NB4 (cell line): ENCODE results near the gene ATXN1.
A peak's percentile ranks its signal among the peaks of the same experiment; 100 is the strongest.

Experiments used
- DNase-seq: peaks from one replicate; pipeline ENCODE4 v3.0.0; 2010; ENCODE audit warnings: low read depth
- H3K4me3 ChIP-seq: one replicate; pipeline ENCODE4 v1.5.1; 2011; ENCODE audit warnings: mild to moderate bottlenecking, low read depth, low read length, moderate library complexity
- MYC ChIP-seq: IDR thresholded peaks from 2 replicates; pipeline ENCODE4 v1.6.1; 2011; ENCODE audit warnings: low read depth, low read length
- POLR2A ChIP-seq: IDR thresholded peaks from 2 replicates; pipeline ENCODE4 v1.6.1; 2011; ENCODE audit warnings: mild to moderate bottlenecking; ENCODE audit not compliant: insufficient read length; ENCODE audit errors: extremely low read depth
- TF ChIP-seq, protein P1 (sequence below): IDR thresholded peaks from one replicate; pipeline ENCODE4 v1.5.1; 2012; ENCODE audit warnings: low read depth, low read length
- TF ChIP-seq, protein P2 (sequence below): IDR thresholded peaks from 2 replicates; pipeline ENCODE4 v1.6.1; 2011; ENCODE audit warnings: low read depth, low read length

Gene ATXN1

DNA sequence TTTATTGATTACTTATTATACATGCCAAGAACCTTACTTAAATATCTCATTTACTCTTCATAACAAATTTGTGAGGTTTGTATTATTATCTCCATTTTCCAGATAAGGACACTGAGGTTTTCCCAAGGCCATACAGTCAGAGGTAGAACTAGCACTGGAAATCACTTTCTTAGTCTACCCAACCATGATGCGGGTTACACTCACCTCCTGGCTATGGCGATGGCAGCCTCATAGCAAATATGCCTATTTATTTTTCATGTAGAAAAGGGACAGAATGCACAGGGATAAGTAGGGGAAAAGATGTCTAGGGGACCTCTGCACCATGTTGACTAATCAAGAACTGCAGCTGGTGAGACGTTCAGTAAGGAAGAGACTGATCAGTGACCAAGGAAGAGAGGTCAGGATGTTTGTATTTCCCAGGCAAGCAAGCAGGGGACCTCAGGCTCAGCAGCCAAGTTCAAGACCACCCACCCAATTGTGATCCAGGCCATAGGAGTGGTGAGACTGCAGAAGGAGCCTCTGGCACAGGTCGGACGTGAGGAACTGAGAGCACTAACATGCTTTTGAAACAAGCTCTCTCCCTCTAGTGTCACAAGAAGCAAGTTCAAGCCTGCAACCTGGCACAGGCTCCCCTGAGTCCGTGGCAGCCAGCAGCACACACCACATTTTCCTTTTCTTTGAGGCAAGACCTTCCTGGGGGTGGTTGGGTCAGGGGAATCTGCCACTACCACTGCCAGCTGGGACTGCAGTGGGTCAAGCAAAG, 425.0 kb downstream of the ATXN1 start:
- no peak overlapping the region for H3K4me3 ChIP-seq
- no peak for DNase-seq
- TF ChIP-seq MYC, result no peak
- TF ChIP-seq, protein P1, sequence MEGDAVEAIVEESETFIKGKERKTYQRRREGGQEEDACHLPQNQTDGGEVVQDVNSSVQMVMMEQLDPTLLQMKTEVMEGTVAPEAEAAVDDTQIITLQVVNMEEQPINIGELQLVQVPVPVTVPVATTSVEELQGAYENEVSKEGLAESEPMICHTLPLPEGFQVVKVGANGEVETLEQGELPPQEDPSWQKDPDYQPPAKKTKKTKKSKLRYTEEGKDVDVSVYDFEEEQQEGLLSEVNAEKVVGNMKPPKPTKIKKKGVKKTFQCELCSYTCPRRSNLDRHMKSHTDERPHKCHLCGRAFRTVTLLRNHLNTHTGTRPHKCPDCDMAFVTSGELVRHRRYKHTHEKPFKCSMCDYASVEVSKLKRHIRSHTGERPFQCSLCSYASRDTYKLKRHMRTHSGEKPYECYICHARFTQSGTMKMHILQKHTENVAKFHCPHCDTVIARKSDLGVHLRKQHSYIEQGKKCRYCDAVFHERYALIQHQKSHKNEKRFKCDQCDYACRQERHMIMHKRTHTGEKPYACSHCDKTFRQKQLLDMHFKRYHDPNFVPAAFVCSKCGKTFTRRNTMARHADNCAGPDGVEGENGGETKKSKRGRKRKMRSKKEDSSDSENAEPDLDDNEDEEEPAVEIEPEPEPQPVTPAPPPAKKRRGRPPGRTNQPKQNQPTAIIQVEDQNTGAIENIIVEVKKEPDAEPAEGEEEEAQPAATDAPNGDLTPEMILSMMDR, result no peak

DNA sequence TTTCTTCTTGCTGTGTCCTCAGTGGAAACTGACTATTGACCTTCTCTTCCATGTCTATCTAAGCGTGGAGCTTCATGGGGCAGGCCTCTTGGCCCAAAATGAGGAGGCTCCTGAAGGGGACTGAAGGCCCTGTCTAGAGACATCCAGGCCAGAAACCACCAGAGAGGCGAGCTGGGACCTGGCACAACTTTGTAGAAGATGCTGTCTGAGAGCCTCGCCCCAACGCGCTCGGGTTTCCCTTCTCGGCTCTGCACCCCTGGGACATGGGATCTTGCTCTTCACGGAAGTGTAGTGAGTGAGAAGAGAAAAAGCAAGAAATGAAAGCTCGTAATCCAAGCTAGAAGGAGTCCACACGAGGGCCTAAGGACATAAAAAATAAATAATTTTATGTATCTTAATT, 426.1 kb downstream of the ATXN1 start:
- DNase-seq, result no peak
- H3K4me3 ChIP-seq, result no peak overlapping the region
- TF ChIP-seq MYC (no peak), POLR2A (no peak)
- TF ChIP-seq, protein P2, sequence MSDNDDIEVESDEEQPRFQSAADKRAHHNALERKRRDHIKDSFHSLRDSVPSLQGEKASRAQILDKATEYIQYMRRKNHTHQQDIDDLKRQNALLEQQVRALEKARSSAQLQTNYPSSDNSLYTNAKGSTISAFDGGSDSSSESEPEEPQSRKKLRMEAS, result no peak

DNA sequence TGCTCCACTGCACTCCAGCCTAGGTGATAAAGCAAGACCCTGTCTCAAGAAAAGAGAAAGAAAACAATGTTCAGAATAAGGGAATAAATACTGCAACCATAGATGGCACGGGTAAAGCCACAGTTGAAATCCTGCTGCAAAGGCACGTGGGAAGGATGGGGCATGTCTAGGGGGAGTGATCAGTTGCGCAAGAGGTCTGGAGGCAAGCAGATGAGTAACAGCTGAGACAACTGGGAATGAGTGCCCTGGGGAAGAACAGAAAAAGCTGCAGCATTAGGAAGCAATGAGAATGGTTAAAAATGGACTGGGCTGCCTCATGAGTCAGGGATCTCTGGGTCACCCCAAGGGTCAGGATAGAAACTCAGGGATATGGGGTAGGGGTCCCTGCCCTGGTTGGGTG, 426.6 kb downstream of the ATXN1 start:
- no peak overlapping the region for H3K4me3 ChIP-seq
- TF ChIP-seq POLR2A (no peak), MYC (peak; percentile 62; the same call in 1 of the 2 replicates)
- TF ChIP-seq, protein P1, result no peak
- TF ChIP-seq, protein P2, result peak; percentile 86
- peak; percentile 89 for DNase-seq

DNA sequence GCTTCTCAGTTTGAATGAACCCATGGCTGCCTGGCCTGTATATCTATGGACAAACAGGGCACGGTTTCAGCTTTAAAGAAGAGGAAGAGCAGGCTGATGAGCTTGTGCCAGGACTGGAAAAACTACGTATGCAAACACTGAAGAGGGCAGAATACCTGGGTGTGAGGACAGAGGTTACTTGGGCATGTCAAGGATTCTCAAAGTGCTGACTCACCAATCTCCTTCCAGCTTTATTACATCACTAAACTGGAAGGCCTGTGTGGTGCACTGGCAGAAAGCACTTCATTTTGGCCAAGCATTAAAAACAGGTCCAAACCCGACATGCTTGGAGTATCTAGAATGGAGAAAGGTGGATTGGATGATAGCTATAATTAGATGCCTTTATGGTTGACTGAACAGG, 427.7 kb downstream of the ATXN1 start:
- no peak overlapping the region for H3K4me3 ChIP-seq
- no peak for DNase-seq
- TF ChIP-seq MYC (no peak), POLR2A (no peak)
- TF ChIP-seq, protein P2, result no peak
- TF ChIP-seq, protein P1, result no peak

DNA sequence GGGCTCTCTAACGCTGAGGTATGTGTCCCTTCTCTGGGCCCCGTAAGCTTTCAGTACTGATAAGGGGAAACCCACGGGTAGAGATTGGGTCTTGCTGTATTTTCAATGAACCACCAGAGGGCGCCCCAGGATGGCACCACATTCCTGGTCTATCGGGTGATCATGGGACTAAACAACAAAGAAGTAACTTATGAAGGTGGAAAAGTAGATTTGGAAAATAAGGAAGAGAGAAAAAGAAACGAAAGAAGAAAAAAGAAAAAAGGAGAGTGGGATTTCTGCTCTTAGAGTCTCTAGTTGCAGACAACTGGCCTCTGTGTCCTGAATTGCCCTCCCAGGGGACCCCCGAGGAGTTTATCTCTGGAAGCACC, 429.1 kb downstream of the ATXN1 start:
- TF ChIP-seq POLR2A (no peak), MYC (no peak)
- TF ChIP-seq, protein P2, result no peak
- TF ChIP-seq, protein P1, result peak; percentile 88
- no peak overlapping the region for H3K4me3 ChIP-seq

DNA sequence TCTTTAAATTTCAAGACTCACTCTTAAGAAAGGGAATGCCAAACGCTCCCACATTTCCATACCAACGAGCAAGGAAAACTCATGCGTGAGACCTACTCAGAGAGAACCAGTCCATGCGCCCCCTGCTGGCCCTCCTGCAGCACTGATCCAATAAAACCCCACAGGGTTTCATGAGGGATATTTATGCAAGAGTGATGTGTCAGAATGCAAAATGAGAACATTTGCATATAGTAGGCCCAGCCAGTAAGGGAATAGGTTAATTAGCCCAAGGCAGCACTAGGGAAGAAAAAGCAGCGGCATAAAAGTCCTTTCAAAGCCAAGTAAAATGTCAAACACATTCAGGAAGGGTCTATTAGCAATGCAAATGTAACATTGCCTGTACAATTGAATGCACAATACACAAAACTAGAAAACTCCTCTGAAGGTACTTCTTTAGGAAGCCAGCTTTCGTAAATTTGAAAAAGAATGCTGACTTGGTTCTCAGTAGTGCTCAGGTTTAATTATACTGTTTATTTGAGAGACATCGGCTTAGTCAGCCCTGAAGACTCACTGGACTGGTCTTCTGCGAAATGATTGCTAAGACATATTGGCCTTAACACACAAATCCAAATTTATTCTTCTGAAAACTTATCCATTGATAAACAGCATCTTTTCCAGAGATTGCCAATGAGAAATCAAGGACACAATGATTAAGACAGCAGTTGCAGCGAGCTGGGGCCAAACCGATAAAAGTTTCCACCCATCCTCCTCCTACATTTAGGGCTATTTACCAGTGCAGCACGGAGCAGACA, 429.7 kb downstream of the ATXN1 start:
- no peak overlapping the region for H3K4me3 ChIP-seq
- TF ChIP-seq, protein P1, result peak; percentile 97
- TF ChIP-seq MYC, result no peak
- no peak for TF ChIP-seq POLR2A
- TF ChIP-seq, protein P2, result no peak
- DNase-seq, result peak; percentile 81

More for the DNA sequence above, 429.1 kb downstream of the ATXN1 start:
- peak; percentile 84 for DNase-seq
